HG03520 (cell line): Measurements from ENCODE around the gene PRDM16.

ENCODE experiments used
- ATAC-seq: cut with Tn5 transposase; IDR thresholded peaks from one replicate; pipeline ENCODE4 v1.9.1; 2021; ENCODE audit warnings: mild to moderate bottlenecking, moderate library complexity; ENCODE audit not compliant: unreplicated experiment

The PRDM16 gene

DNA sequence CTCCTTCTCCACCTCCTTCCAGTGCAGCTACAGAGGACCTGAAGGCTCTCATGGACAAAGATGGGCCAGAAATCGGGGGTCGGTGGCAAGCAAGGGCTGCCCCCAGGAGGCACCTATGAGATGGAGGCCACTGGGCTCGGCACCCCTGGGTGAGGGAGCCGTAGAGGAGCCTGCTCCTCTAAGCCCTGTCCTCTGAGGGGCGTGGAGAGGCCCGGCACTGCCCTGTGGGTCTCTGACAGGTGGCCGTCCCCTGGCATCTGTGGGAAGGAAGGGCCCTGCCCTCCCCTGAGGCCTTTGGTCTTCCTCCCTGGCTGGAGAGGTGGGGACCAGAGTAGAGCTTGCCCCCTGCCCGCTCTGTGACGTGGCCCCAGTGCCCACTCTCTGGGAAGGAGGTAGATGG is 30.9 kb downstream of the PRDM16 start:
- ATAC-seq: no peak

DNA sequence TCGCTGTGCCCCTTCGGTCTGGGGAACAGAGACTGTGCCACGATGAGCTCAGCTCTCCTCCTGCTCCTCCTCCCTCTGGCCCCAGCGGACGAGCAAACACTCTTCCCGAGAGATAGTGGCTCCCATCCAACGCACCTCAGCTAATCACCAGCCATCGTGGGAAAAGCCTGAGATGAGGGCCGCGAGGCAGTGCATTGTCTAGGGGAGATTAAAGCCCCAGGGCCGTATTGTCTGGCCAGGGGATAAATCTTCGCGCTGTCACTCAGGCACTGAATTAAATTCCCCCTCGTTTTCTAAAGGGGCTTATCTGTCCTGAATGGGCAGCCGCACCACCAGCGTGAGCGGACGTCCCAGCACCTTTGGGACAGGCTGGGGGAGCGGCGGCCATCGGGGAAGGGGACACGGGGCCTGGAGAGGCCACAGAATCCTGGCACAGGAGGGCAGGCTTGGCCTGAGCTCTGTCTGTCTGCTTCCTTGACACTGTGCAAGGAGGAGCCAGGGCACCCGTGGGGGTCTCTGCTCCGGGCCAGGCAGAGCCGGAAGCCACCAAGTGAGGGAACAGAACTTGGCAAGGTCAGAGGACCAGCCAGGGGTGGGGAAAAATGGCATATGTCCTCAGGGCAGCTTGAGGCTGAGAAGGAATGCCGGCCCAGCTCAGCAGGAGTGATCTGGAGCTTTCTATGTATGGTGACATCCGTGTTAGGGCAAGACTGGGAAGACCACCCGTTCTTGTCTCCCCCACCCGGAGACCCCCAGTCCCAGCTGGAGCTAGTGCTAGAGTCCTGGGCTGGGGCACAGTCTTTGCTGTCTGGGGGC is 32.3 kb downstream of the PRDM16 start:
- no peak for ATAC-seq

DNA sequence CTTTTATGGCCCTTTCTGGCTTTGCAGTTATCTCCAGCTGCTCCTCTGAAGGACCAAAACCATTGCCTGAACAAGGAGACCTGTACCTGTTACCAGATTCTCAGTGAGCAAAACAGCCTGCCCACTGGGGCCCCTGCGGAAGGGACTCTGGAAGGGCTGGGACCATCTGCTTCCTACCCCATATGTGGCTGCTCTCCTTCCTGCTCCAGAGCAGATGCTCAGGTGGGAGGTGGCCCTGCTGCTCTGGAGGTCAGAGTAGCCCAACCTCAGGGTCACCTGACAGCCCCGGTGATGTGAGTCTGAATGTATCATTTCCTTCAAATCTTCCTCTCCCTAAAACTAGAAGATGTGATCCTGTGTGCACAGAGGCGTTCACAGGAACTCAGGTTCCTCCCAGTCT is 33.6 kb downstream of the PRDM16 start:
- ATAC-seq: no peak

DNA sequence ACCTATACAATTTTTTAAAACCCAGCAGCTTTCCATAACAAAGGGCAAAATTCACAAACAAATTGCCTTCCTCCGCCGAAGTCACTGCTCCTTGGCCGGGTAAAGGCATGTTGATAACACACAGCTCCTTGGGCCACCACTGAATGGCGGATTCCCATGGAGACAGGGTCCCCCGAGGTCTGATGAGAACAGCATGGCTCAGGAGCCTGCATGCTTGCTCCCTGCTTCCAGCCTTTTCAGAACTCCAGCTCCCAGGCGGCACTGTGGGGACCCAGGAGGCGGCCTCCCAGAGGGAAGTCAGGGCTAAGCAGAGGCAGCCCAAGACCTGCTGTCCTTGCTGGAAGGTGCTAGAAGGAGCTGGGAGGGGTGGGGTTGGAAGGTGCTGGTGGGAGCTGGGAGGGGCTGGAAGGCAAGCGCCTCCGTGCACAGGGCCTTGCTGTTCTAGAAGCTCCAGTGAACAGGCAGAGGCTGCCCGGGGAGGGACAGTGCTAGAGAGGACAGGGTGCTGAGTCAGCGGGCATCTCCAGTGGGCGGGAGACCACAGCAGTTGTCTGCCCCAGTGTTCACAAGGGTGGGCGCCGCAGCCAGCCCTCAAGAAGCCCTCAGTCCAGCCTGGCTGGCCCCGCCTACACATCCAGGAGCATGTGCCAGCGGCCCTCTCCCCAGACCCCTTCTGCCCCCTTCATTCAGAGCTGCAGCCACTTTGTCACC is 35.1 kb downstream of the PRDM16 start:
- no peak for ATAC-seq

GRCh38 chr1:3105167-3105863 is 36.3 kb downstream of the PRDM16 start:
- no peak for ATAC-seq

GRCh38 chr1:3106216-3106615 is 37.2 kb downstream of the PRDM16 start:
- no peak for ATAC-seq

DNA sequence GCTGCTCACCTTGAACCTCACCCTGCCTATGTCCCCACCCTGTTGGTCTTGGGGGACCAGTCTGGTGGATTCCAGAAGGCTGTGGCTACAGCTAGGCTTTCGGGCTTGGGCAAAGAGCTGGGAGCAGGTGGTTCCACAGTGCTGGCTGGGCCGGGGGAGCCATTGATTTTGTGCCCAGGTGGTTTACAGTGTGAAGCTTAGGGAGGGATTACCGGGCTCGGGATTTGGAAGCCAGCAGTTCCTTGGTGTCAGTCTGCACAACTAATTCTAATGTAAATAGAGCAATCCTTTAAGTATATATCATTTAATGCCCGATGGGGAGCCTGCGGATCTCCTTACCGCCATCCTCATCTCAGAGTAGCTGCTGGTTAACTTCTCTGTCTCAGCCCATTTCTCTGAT is 38.2 kb downstream of the PRDM16 start:
- ATAC-seq: no peak

GRCh38 chr1:3109355-3109754 is 40.4 kb downstream of the PRDM16 start:
- ATAC-seq: no peak

GRCh38 chr1:3111348-3112021 is 42.5 kb downstream of the PRDM16 start:
- no peak for ATAC-seq

- no peak for ATAC-seq
These were observed 43.5 kb downstream of the PRDM16 start for GRCh38 chr1:3112526-3112925.

DNA sequence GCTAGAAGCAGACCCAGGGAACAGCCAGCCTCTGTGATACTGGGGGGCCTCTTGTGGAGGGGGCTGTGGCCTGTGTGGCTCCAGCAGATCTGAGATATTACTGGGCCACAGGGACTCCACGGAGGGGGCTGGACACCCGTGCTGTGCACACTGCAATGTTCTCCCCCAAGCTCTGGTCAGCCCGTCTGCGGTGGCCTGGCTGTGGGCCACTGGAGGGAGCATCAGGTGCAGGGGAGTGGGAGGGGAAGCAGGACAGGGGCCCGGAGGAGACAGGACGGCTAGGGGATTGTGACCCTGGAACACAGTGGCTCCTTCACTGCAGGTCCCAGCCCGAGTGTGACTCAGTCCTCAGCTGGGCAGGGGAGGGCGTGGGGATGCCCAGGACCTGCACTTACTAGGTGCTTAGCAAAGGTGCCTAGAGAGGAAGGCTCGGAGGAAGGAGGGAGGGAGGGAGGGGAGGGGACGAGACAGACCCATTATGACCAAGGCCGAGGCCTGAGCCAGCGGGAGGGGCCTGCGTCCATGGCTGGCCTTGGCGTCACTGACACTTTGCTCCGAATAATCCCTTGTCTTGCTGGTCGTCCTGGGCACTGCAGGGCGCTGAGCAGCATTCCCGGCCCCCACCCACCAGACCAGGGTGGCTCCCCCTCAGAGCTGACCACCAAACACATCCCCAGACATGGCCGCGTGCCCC is 44.2 kb downstream of the PRDM16 start:
- ATAC-seq: no peak

DNA sequence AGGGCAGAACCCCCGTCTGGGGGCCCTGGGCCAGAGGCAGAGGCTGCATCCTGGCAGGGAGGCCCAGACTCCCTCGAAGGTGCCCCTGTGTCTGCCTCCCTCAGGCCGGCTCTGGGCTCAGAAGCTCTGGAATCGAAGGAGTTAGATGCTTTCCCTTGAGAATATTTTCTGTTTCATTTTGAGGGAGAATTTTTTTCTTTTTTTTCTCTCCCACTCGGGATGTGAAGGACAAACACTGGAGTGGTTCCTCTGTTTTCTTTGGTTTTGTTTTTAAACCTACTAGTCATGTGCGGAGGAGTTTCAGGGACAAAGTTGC is 44.7 kb downstream of the PRDM16 start:
- no peak for ATAC-seq

DNA sequence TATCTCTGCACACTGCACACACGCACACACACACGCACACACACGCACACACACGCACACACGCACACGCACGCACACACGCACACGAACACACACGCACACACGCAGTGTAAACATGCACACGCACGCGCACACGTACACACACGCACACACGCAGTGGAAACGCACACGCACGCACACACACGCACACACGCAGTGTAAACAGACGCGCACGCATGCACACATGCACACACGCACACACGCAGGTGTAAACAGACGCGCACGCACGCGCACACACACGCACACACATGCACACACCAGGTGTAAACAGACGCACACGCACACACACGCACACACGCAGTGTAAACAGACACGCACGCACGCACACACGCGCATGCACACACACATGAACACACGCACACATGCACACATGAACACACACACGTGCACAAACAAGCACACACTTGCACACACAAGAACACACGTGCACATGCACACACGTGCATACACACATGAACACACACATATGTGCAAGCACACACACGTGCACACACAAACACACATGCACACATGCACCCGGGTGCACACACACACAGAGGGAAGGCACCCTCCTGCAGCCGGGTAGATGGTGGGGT is 45.2 kb downstream of the PRDM16 start:
- no peak for ATAC-seq

- no peak for ATAC-seq
These were observed 45.8 kb downstream of the PRDM16 start for GRCh38 chr1:3114846-3115245.

DNA sequence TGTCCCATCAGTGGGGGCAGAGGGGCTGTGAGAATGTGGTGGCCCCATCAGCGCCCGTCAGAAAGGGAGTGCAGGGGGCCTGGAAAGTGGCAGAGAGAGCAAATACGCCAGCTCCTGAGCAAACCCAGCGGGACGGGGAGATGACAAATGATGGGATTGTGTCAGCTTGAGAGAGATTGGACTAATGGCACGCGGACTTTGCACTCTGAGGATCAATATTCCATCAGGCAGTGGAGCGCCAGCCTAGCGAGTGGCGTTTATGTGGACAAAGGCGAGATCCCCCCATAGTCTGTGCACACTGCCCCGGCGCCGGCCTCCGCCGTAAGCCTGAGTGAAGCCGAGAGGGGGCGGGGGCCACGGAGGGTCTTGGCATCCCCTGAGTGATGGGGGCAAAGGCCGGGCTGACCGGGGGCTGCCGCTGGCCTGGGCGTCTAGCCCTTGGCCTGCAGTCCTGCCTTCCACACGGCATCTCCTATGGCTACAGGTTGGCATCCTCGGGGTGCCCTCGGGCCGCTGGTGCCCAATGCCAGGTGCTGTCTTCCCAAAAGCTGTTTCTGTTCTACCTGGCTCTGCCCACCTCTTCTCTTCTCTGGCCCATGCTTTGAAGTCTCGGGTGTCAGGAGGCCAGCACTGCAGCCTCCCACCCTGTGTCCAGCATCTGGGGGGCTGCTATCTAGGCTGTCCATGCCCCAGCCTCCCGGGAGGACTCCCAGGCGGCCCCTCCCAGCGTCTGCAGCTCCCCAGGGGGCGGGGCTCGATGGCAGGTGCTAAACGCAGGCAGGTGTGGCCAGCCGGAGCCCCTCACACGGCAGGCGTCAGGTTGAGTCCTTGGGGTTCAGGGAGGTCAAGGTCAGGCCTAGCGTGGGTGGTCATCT is 46.5 kb downstream of the PRDM16 start:
- ATAC-seq: no peak

- no peak for ATAC-seq
These were observed 47.1 kb downstream of the PRDM16 start for GRCh38 chr1:3116150-3116510.

GRCh38 chr1:3116560-3116959 is 47.6 kb downstream of the PRDM16 start:
- ATAC-seq: no peak

- ATAC-seq: no peak
These were observed 48.9 kb downstream of the PRDM16 start for GRCh38 chr1:3117879-3118278.

GRCh38 chr1:3119061-3119460 is 50.1 kb downstream of the PRDM16 start:
- no peak for ATAC-seq

DNA sequence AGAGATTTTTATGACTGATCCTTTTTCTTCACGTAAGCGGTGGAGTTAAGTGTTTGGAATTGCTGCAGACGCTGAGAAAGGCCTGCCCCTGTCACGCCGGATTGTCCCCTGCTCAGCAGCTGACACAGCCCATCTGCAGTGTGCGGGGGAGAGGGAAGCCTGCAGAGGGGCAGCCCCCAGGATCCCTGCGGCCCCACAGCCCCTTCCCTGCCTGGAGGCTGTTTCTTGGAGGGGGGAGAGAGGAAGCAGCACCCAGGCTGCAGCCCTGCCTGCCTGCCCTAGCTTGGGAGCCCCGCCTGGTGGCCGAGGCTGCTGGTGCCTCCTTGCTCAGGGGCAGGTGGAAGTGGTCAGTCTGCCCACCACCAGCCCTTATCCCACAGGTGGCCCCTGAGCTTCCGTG is 50.7 kb downstream of the PRDM16 start:
- ATAC-seq: no peak
